Measurements from ENCODE around the gene LDB3. TPM values are rescaled to one million over a fixed set of nuclear protein-coding genes. Genes with fewer than 3 reads are reported as not detected.
A peak's percentile ranks its signal among the peaks of the same experiment; 100 is the strongest.

LDB3 gene
- total RNA-seq, 2 donors from 2014 or later = 0.05 to 0.16 TPM

DNA sequence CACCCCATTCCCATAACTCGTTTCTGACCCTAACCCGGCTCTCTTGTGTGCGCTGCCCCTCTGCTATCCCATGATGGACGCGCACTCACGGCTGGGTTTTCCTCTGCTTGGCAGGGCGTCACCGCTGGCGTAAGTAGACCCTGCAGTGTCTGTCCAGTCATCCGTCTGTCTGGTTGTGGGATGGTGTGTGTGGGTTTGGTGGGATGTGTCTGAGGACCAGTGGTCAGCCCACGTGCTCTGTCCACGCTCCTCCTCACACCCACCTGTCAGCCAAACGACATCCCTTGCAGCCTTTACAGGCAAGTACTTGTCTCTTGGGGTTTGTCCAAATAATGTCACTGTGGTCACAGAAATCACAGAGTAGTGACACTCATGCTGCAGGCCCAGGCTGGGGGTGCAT, 20.8 kb downstream of the LDB3 start:
- no peaks in the 10 kb centered on the region for H3K36me3 Mint-ChIP-seq

DNA sequence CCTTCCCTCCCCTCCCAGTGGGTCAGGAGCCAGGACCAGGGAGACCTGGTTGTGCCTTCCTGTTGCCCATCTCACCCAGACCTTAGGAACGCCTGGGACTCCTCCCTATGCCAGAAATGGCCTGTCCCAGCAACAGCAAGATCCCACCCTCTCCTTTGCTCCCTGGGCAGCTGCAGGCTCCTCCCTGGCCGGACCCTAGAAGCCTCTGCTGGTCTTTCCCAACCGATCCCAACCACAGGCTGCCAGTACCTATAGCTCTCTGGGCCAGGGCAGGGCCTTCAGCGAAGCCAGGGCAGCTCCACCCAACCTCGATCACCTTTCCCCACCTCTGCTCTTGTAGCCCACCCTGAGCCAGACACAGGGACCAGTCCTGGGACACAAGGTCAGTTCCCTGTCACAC, 21.9 kb downstream of the LDB3 start:
- H3K9me3 Mint-ChIP-seq = no peaks in the 10 kb centered on the region
- H3K36me3 Mint-ChIP-seq = no peaks in the 10 kb centered on the region
- no peak for DNase-seq (ENCODE audit: low spot score in 2 of 2)
- no peak for ATAC-seq
- H3K27ac Mint-ChIP-seq = peak overlapping the region in 1 of 2 donors; percentile 2

More for the DNA sequence above, 20.8 kb downstream of the LDB3 start:
- Mint-ChIP-seq H3K9me3 (no peaks in the 10 kb centered on the region), H3K27ac (no peak overlapping the region)
- DNase-seq (ENCODE audit: low spot score in 2 of 2) (no peak), ATAC-seq (no peak)

DNA sequence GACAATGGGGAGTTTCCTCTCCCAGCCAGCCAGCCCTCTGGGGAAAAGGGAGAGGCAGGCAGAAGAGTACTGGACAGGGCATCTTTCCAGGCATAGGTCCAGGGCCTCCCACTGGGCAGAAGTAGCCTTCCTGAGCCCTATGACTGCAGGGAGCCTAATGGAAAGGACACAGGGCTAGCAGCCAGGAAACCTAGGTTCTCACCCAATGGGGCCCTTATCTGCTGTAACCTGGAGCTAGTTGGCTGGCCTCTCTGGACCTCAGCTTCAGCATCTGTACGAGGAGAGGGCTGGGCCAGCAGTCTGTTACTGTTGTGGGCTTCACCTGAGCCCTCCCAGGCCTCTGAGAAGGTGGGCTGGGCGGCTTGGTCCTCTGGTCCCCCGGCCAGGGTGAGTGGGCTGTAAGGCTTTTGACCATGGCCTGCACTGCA, 22.4 kb downstream of the LDB3 start:
- DNase-seq (ENCODE audit: low spot score in 2 of 2) (no peak), ATAC-seq (no peak)
- no peaks in the 10 kb centered on the region for H3K9me3 Mint-ChIP-seq
- peak overlapping the region in 1 of 2 donors; percentile 2 for H3K27ac Mint-ChIP-seq
- H3K36me3 Mint-ChIP-seq = no peaks in the 10 kb centered on the region

DNA sequence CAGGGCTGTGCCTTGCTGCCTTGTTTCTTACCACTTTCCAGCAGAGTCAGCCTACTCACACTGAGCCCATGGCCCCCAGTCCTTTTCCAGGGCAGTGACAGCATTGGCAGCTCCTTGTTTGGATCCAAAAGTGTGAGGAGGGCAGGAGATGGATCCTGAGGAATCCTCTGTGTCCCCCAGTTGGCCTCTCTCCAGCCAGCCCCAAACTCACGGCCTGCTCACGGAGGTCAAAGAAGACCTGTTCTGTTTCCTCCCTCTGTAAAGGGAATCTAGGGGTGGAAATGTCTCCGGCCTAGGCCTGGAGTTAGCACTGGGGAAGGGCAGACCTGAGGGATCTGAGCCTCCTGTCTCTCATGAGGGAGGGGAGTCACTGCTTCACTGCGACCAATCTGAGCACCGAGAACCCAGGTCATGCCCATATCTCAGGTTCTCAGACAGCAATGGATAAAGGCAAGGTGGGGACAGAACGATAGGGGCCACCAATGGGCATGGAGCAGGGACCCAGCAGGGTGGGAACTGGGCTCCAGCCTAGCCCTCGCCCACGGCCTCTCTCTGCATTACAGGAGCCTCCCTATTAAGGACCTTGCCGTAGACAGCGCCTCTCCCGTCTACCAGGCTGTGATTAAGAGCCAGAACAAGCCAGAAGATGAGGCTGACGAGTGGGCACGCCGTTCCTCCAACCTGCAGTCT, 23.2 kb downstream of the LDB3 start:
- DNase-seq (ENCODE audit: low spot score in 2 of 2) (no peak), ATAC-seq (no peak)
- no peaks in the 10 kb centered on the region for H3K36me3 Mint-ChIP-seq
- H3K27ac Mint-ChIP-seq = no peak overlapping the region
- no peaks in the 10 kb centered on the region for H3K9me3 Mint-ChIP-seq

DNA sequence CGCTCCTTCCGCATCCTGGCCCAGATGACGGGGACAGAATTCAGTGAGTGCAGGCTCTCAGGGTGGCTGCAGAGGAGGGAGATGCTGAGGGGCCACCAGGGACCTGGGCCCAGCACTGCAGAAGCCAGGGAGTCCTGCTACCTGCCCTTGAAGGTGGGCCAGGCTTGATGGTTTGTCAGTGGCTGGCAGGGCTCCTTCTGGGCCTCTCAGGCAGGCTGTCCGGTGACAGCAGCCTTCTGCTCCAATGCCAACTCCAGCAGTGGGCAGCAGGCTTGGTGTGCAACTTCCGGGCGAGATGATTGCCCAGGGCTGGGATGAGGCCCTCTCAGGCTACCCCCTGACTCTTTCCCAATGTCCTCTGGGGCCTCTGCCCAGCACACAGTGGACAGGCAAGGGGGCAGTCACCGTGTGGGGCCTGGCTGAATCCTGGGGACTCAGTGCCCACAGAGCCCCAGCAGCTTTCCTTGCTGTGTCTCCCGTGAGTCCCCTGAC, 23.8 kb downstream of the LDB3 start:
- Mint-ChIP-seq H3K27ac (no peak overlapping the region), H3K9me3 (no peaks in the 10 kb centered on the region), H3K36me3 (no peaks in the 10 kb centered on the region)
- no peak for DNase-seq (ENCODE audit: low spot score in 2 of 2)
- no peak for ATAC-seq

DNA sequence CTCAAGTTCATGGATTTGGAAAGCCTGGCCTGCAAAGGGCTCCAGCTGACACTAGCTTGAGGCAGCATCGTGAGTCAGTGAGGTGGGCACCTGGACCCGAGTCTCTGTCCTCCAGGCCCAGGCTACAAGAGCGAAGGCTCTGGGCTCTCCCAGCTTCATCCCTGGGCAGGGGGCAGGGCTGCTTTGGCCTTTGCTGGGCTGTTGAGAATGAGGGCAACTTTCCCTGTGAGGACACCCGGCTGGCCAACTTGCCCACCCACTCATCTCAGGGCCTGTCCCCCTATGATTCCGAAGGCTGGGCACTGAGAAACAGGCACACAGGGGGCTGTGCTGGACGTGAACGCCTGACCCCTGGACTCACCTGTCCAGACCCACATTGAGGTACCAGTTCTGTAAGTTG, 24.4 kb downstream of the LDB3 start:
- Mint-ChIP-seq H3K27ac (no peak overlapping the region), H3K36me3 (no peaks in the 10 kb centered on the region)

DNA sequence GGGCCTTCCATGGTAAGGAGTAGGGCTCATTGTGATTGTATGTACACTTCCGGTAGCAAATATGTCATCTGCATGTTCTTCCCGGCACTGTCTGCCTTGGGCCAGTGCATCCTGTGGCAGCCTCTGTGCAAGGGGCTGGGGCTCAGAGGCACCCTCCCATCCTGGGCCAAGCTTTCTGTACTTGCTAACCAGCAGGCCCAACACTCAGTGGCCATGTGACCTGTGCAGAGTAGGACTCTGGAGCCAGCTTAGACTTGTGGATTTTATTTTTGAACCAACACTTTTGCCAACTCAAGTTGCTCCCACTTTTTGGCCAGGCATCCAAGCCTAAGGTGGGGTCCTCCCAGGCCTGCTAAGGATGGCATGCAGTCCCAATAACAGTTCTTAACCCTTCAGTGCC, 25.0 kb downstream of the LDB3 start:
- no peak for ATAC-seq
- Mint-ChIP-seq H3K9me3 (no peaks in the 10 kb centered on the region), H3K36me3 (no peaks in the 10 kb centered on the region), H3K27ac (no peak overlapping the region)
- no peak for DNase-seq (ENCODE audit: low spot score in 2 of 2)

More for the DNA sequence above, 24.4 kb downstream of the LDB3 start:
- DNase-seq (ENCODE audit: low spot score in 2 of 2) = no peak
- H3K9me3 Mint-ChIP-seq = no peaks in the 10 kb centered on the region
- ATAC-seq = no peak

DNA sequence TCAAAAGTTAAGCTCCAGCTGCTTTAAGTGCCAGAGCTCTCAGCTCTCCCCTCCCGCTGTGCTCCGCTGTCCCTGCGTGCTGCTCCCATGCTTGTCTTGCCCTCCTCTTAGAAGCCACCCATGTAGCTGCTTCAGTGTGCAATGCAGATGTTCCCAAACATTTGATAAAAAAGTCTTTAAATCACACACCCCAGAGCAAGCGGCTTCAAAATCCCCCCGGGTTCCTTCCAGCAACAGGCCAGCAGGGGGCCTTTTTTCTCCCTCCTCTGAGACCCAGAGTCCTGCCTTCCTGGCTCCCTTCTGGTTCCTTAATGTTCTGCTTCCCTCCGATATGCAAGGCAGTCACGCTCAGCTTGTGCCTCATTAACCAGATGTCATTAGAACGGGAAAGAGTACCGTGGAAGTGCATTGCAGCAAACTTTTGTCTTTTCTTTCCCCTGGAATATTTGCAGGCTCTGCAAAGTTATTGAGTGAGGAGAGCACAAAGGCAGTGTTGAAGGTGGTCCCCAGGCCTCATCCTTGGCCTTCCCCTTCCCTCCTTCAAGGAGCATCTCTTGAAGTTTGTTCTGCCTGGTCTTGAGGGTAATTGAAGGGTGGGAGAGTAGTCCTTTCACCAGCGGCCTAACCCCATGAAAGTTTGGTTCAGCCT, 25.5 kb downstream of the LDB3 start:
- DNase-seq (ENCODE audit: low spot score in 2 of 2) = peak in 1 of 2 donors; percentile 46
- peak in 1 of 2 donors; percentile 70 for ATAC-seq
- Mint-ChIP-seq H3K36me3 (no peaks in the 10 kb centered on the region), H3K9me3 (no peaks in the 10 kb centered on the region), H3K27ac (no peak overlapping the region)

DNA sequence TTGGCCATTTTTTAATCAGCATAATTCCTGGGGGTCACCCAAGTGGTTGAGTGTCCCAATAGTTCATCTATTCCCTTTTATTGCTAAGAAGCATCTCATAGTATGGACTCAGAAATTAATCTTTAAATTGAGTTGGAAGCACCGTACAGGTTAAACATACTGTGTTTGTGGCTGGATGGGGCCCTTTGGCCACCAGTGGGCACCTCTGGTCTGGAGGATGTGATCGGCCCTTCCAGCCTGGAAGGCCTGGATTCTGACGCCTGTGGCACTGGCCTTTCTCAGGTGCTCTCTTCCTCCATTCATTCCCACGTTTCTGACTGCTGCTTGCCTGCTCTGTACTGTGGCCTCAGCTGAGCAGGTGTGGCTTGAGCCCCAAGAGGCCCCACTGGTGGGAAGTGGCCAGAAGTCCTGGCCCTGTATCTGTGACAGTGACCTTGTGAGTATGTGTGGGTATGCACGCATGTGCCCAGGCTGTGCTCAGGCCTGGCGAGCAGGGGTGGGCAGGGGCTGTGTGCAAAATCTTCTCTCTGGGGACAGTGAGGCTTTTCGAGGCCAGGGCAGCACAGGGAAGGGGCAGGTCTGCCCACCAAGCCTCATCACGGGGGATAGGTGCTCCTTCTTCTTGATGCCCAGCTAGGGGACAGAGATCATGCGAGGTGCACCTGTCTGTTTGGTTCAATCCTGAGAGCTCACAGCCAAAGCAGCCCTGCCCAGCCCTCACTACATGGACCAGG, 30.1 kb downstream of the LDB3 start:
- Mint-ChIP-seq H3K9me3 (no peaks in the 10 kb centered on the region), H3K27ac (no peak overlapping the region), H3K36me3 (no peaks in the 10 kb centered on the region)
- DNase-seq (ENCODE audit: low spot score in 2 of 2) = no peak
- no peak for ATAC-seq

DNA sequence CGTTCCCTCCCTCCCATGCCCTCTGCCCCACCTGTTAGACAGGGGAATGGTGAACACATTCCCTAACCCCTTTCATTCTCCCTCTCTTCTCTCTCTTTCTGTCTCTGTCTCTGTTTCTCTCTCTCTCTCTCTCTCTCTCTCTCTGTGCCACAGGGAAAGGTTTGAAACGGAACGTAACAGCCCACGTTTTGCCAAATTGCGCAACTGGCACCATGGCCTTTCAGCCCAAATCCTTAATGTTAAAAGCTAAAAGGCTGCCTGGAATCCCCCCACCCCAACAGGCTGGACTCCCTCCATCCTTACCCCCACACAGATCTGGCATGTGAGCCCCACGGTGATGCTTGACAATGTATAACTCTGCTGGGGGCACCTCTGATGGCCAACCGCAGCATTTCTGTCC, 30.8 kb downstream of the LDB3 start:
- no peak for ATAC-seq
- Mint-ChIP-seq H3K27ac (no peak overlapping the region), H3K9me3 (no peaks in the 10 kb centered on the region), H3K36me3 (no peaks in the 10 kb centered on the region)
- DNase-seq (ENCODE audit: low spot score in 2 of 2) = no peak

DNA sequence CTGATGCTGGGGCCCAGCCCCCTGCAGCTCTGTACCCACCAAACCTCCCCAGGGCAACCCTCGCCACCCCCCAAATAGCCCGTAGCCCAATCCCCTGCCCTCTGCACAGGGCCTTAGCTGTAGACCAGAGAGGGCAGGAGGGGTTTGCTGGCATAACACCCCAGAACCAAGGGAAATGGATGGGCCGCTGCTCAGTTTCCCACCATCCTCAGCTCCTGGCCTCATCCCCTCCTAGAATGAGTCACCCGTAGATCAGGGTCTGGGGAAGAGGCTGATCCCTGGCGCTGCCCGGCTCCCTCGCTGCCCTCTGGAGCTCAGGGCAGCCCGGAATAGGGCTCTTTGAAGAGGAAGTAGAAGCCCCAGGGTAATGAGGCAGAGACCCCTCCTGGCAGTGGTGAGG, 31.2 kb downstream of the LDB3 start:
- Mint-ChIP-seq H3K27ac (no peak overlapping the region), H3K36me3 (no peaks in the 10 kb centered on the region), H3K9me3 (no peaks in the 10 kb centered on the region)
- DNase-seq (ENCODE audit: low spot score in 2 of 2) (no peak), ATAC-seq (no peak)

DNA sequence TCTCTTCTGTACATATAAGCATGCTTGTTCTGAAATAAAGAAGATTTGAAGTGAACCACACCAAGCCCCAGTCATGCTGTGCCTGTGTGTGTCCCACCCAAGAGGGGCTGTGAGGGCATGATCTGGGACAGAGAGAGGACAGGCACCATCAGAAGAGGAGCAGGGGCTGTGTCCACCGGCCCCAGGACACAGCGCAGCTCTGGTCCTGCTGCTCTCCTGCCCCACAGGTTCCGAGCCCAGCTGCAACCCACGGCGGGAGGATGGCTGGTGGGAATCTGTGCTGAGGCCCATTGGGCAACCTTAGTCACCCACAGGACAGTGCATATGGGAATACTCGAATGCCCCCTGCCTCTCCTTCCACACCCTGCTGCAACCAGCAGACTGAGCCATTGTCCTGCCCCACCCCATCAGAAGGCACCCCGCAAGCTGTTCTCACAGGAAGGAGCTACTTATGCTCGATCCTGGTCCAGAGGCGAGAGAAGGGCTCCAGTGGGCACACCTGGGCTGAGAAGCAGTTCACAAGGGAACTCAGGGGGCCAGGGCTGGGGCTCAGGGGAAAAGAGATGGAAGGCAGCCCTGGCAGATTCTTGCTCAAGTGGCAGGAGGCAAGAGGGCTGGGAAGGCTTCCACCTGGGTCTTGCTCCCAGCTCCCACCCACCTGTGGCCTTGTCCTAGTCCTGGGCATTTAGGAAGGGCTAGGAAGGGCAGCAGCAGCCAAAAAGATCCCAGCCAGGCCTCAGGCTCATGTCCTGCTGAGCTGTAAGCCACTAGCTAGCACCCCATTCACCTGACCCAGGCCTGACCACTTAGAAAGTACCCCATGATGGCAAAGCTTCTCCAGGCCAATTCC, 31.9 kb downstream of the LDB3 start:
- Mint-ChIP-seq H3K9me3 (no peaks in the 10 kb centered on the region), H3K27ac (no peak overlapping the region), H3K36me3 (no peaks in the 10 kb centered on the region)
- DNase-seq (ENCODE audit: low spot score in 2 of 2) = no peak
- no peak for ATAC-seq

DNA sequence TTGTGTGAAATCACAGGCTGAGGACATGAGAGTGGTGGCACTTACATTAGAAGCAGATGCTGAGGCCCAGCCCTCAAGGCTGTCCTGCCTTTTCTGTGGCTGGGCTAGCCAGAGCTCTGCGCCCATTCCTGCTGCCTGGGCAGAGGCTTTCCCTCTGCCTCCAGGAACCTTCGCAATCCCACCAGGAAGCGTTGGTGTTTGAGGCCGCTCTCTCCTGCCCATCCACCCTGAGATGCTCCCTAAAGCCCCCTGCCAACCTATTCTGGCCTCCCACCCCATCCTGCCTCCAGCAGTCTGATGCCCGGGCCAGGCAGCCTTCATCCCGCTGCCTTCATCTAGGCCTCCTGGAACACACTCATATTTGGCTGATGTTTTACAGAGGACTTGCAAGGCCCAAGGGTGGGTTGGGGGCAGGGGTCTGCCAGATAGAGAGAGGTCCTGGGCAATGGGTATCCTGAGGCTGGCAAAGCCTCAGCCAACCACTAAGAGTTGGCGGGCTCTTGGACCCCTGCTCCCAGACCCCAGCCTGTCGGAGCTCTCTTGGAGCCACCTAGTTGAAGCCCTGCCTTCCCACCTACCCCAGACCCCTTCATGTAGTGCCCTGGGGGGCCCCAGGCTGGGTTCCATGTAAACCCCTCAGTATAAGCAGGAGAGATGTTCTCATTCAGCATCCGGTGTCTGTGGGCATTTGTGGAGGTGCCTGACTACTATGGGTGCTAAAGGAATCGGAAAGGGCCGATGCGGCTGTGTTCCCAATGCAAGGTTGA, 32.7 kb downstream of the LDB3 start:
- Mint-ChIP-seq H3K27ac (no peak overlapping the region), H3K9me3 (no peaks in the 10 kb centered on the region), H3K36me3 (no peaks in the 10 kb centered on the region)
- DNase-seq (ENCODE audit: low spot score in 2 of 2) (no peak), ATAC-seq (no peak)

DNA sequence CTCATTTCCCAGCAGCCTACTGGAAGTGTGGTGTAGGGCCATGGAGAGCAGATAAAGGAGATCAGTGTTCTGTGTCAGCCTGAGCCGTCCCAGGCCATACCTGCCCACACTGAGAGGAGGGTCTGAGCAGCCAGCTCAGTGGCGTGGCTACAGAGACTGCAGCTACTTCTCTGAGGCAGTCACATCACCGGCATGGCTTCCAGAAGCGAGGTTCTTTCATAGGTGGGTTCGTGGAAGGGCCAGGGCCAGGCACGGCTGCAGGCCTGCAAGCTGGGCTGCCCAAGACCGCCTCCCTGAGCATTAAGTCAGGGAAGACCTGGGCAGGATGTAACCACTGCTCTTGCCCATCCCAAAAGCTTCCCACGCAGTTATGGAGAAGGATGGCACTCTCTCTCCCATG, 34.9 kb downstream of the LDB3 start:
- no peak overlapping the region for H3K27ac Mint-ChIP-seq
- H3K9me3 Mint-ChIP-seq = no peaks in the 10 kb centered on the region
- ATAC-seq (no peak), DNase-seq (ENCODE audit: low spot score in 2 of 2) (no peak)
- H3K36me3 Mint-ChIP-seq = no peaks in the 10 kb centered on the region

DNA sequence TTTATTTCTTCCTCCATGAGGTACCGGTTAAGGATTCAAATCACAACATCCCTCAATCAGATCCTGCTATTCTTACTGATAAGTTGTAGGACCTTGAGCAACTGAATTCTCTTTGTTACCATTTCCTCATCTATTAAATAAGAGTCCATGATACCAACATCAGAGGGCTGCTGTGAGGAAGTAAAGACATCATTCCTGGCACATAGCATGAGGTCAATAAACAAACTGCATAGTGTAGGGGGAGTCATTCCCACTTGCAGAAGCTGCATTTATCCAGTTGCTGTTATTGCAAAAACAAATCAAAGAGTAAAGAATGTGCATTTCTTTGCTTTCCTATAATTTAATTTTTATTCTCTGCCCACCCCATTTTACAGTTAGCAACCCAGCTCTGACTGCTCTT, 36.8 kb downstream of the LDB3 start:
- H3K9me3 Mint-ChIP-seq = no peaks in the 10 kb centered on the region
- ATAC-seq (no peak), DNase-seq (ENCODE audit: low spot score in 2 of 2) (no peak)
- no peak overlapping the region for H3K27ac Mint-ChIP-seq
- peaks cover 0 to 4% of the 10 kb centered on the region in 2 donors for H3K36me3 Mint-ChIP-seq

DNA sequence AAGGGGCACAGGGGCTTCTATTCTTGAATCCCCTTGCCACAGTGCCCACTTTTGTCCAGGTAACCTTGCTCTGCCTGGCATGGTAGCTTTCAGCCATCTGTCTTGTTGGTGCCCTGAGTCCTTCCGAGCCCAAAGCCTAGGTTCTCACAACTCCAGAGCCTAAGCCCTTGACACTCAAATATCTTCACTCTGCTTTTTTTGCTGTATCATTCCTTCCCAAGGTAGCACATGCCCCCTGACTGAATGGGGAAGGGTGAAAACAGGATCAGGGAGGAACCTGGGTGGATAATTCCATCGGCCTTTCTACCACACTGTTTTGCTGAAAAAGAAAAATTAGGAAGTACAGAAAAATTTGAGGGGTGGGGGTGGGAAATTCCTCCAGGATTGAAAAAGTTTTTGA, 37.6 kb downstream of the LDB3 start:
- Mint-ChIP-seq H3K9me3 (no peaks in the 10 kb centered on the region), H3K27ac (peak overlapping the region in 1 of 2 donors; percentile 14), H3K36me3 (peaks cover 0 to 6% of the 10 kb centered on the region in 2 donors)
- DNase-seq (ENCODE audit: low spot score in 2 of 2) (no peak), ATAC-seq (no peak)
